Measurements from ENCODE around the gene NDUFS3. TPM values are rescaled to one million over a fixed set of nuclear protein-coding genes. Genes with fewer than 3 reads are reported as not detected.

NDUFS3 gene
- total RNA-seq, 1 experiment from 2014 or later = 135 TPM

DNA sequence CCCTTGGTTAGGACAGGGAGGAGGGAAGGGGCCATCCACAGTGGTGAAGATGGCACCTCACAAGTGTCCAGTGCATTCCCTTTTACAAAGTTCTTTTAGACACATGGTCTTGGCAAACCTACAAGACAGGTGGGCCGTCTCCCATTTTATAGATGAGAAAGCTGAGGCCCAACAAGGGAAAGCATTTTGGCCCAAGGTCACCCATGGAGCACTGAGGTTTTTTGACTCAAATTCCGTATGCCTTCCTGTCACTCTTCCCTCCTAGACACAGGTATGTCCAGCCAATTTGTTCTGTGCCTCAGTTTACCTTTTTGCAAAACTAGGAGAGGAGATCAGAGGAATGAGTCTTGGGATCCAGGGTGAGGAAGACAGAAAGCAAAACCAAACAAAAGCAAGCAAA is 14.1 kb downstream of the NDUFS3 start:
- Histone ChIP-seq H3K36me3 (ENCODE audit: control insufficient read depth, insufficient read depth, low read length) (no peaks in the 10 kb centered on the region), H3K4me1 (ENCODE audit: control insufficient read depth, insufficient read depth, low read length) (peaks cover 4% of the 10 kb centered on the region), H3K27me3 (ENCODE audit: control insufficient read depth, insufficient read depth, low read length) (peaks cover 6% of the 10 kb centered on the region; the same call in 1 of the 2 replicates), H3K9me3 (ENCODE audit: control insufficient read depth, insufficient read depth, low read depth, low read length) (no peaks in the 10 kb centered on the region), H3K4me3 (ENCODE audit: low read depth in 2 of 2, low read length in 2 of 2) (peak overlapping the region in 1 of 2 experiments; percentile 45; a peak in 1 of 4 replicates), H3K27ac (ENCODE audit: low read length) (no peak overlapping the region)
- DNase-seq (ENCODE audit: low read depth, low spot score) = no peak
- in situ Hi-C loops (cut with HindIII; ENCODE audit: low pct_unique_long_range_greater_than_20kb, low sequenced_read_pairs) (no loop called here), intact Hi-C loops (cut with micrococcal nuclease; ENCODE audit: unreplicated experiment) (no loop called here)
- TF ChIP-seq POLR2AphosphoS5 (IDR thresholded peaks at IDR 0.05; ENCODE audit: low read depth, low read length) (no peak), TCF7L2 (IDR thresholded peaks at IDR 0.05; ENCODE audit: low read depth, low read length) (no peak), SIN3A (IDR thresholded peaks at IDR 0.05; ENCODE audit: borderline replicate concordance, insufficient read depth, low read depth, low read length) (no peak), CTCF (IDR thresholded peaks at IDR 0.05) (no peak)
- TF ChIP-seq, protein P1, sequence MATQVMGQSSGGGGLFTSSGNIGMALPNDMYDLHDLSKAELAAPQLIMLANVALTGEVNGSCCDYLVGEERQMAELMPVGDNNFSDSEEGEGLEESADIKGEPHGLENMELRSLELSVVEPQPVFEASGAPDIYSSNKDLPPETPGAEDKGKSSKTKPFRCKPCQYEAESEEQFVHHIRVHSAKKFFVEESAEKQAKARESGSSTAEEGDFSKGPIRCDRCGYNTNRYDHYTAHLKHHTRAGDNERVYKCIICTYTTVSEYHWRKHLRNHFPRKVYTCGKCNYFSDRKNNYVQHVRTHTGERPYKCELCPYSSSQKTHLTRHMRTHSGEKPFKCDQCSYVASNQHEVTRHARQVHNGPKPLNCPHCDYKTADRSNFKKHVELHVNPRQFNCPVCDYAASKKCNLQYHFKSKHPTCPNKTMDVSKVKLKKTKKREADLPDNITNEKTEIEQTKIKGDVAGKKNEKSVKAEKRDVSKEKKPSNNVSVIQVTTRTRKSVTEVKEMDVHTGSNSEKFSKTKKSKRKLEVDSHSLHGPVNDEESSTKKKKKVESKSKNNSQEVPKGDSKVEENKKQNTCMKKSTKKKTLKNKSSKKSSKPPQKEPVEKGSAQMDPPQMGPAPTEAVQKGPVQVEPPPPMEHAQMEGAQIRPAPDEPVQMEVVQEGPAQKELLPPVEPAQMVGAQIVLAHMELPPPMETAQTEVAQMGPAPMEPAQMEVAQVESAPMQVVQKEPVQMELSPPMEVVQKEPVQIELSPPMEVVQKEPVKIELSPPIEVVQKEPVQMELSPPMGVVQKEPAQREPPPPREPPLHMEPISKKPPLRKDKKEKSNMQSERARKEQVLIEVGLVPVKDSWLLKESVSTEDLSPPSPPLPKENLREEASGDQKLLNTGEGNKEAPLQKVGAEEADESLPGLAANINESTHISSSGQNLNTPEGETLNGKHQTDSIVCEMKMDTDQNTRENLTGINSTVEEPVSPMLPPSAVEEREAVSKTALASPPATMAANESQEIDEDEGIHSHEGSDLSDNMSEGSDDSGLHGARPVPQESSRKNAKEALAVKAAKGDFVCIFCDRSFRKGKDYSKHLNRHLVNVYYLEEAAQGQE (IDR thresholded peaks at IDR 0.05; ENCODE audit: insufficient read depth in 1 of 2, low read depth in 2 of 2, low read length in 1 of 2) = no peak
- ChIA-PET POLR2A (no interaction called here), CTCF (no interaction called here)
- no peak for ATAC-seq
- no TSS peak for BruUV-seq (replicated peaks)

GRCh38 chr11:47593492-47593933 is 14.6 kb downstream of the NDUFS3 start:
- in situ Hi-C loops (cut with HindIII; ENCODE audit: low pct_unique_long_range_greater_than_20kb, low sequenced_read_pairs) (no loop called here), intact Hi-C loops (cut with micrococcal nuclease; ENCODE audit: unreplicated experiment) (no loop called here)
- H3K9me3 ChIP-seq (ENCODE audit: control insufficient read depth, insufficient read depth, low read depth, low read length) = no peaks in the 10 kb centered on the region
- DNase-seq (ENCODE audit: low read depth, low spot score) = no peak
- peaks cover 6% of the 10 kb centered on the region; the same call in 1 of the 2 replicates for H3K27me3 ChIP-seq (ENCODE audit: control insufficient read depth, insufficient read depth, low read length)
- ChIA-PET CTCF (no interaction called here), POLR2A (no interaction called here)
- peaks cover 4% of the 10 kb centered on the region for H3K4me1 ChIP-seq (ENCODE audit: control insufficient read depth, insufficient read depth, low read length)
- TF ChIP-seq CTCF (IDR thresholded peaks at IDR 0.05) = no peak
- no peak for TF ChIP-seq TCF7L2 (IDR thresholded peaks at IDR 0.05; ENCODE audit: low read depth, low read length)
- H3K27ac ChIP-seq (ENCODE audit: low read length) = no peak overlapping the region
- no TSS peak for BruUV-seq (replicated peaks)
- peak overlapping the region; percentile 35 to 45 for H3K4me3 ChIP-seq (ENCODE audit: low read depth in 2 of 2, low read length in 2 of 2)
- ATAC-seq = 0 out of 2 replicates have a peak, but pooled peaks have one; percentile 19
- no peaks in the 10 kb centered on the region for H3K36me3 ChIP-seq (ENCODE audit: control insufficient read depth, insufficient read depth, low read length)
